H9 (cell line): Measurements from ENCODE around the gene DDX46. TPM values are rescaled to one million over a fixed set of nuclear protein-coding genes. Genes with fewer than 3 reads are reported as not detected.

Source experiments
- DNase-seq: peaks from one replicate; pipeline ENCODE4 v3.0.0-alpha.2; 2017
- H2AFZ ChIP-seq: one replicate; pipeline ENCODE4 v1.6.1; 2013; ENCODE audit warnings: mild to moderate bottlenecking, low read length, control low read depth, moderate library complexity
- H2AK5ac ChIP-seq: 2 replicates; pipeline ENCODE4 v1.6.1; 2013; ENCODE audit warnings: low read length, control low read depth, mixed read lengths; ENCODE audit not compliant: insufficient read length
- H2BK120ac ChIP-seq: one replicate; pipeline ENCODE4 v1.6.1; 2013; ENCODE audit warnings: low read depth, mild to moderate bottlenecking, low read length, control low read depth, inconsistent platforms; ENCODE audit not compliant: poor library complexity, severe bottlenecking
- H2BK12ac ChIP-seq: 2 replicates; pipeline ENCODE4 v1.6.1; 2013; ENCODE audit warnings: low read length, control low read depth, mixed read lengths, low read depth; ENCODE audit not compliant: insufficient read length
- H2BK15ac ChIP-seq: 2 replicates; pipeline ENCODE4 v1.6.1; 2013; ENCODE audit warnings: low read depth, low read length, control low read depth
- H2BK20ac ChIP-seq: one replicate; pipeline ENCODE4 v1.6.1; 2013; ENCODE audit warnings: low read depth, mild to moderate bottlenecking, low read length, control low read depth, inconsistent platforms; ENCODE audit not compliant: poor library complexity, severe bottlenecking
- H2BK5ac ChIP-seq: 2 replicates; pipeline ENCODE4 v1.6.1; 2013; ENCODE audit warnings: low read length, control low read depth, mixed read lengths; ENCODE audit not compliant: insufficient read length
- H3K14ac ChIP-seq: 2 replicates; pipeline ENCODE4 v1.6.1; 2013; ENCODE audit warnings: low read length, control low read depth; ENCODE audit not compliant: insufficient read depth
- H3K18ac ChIP-seq: 2 replicates; pipeline ENCODE4 v1.6.1; 2013; ENCODE audit warnings: low read depth, mild to moderate bottlenecking, mixed read lengths, low read length, control low read depth; ENCODE audit not compliant: insufficient read length
- H3K23ac ChIP-seq: 2 replicates; pipeline ENCODE4 v1.6.1; 2013; ENCODE audit warnings: low read length, control low read depth, mixed read lengths, low read depth; ENCODE audit not compliant: insufficient read length
- H3K23me2 ChIP-seq: 2 replicates; pipeline ENCODE4 v1.6.1; 2013; ENCODE audit warnings: low read depth, mild to moderate bottlenecking, mixed read lengths, low read length, control low read depth; ENCODE audit not compliant: insufficient read length, poor library complexity, severe bottlenecking
- H3K27ac ChIP-seq: 2 replicates; pipeline ENCODE4 v1.5.1; 2013; ENCODE audit warnings: low read length, control low read depth, mixed read lengths, low read depth; ENCODE audit not compliant: insufficient read length
- H3K27me3 ChIP-seq: 2 replicates; pipeline ENCODE4 v1.6.1; 2013; ENCODE audit warnings: low read length, control low read depth, inconsistent platforms; ENCODE audit not compliant: insufficient read depth
- H3K4ac ChIP-seq: 2 replicates; pipeline ENCODE4 v1.6.1; 2013; ENCODE audit warnings: low read depth, mild to moderate bottlenecking, control low read depth, inconsistent platforms, low read length, moderate library complexity
- H3K4me1 ChIP-seq: 2 replicates; pipeline ENCODE4 v1.6.1; 2013; ENCODE audit warnings: low read length, control low read depth, inconsistent platforms; ENCODE audit not compliant: insufficient read depth
- H3K4me2 ChIP-seq: 2 replicates; pipeline ENCODE4 v1.6.1; 2013; ENCODE audit warnings: low read length, control low read depth, mixed read lengths; ENCODE audit not compliant: insufficient read length, insufficient read depth
- H3K56ac ChIP-seq: 2 replicates; pipeline ENCODE4 v1.6.1; 2013; ENCODE audit warnings: low read depth, mild to moderate bottlenecking, mixed read lengths, low read length, control low read depth; ENCODE audit not compliant: insufficient read length
- H3K79me1 ChIP-seq: 2 replicates; pipeline ENCODE4 v1.6.1; 2013; ENCODE audit warnings: low read depth, mild to moderate bottlenecking, moderate library complexity, low read length, control low read depth, inconsistent platforms; ENCODE audit not compliant: insufficient read depth, poor library complexity, severe bottlenecking
- H3K79me2 ChIP-seq: 2 replicates; pipeline ENCODE4 v1.6.1; 2013; ENCODE audit warnings: low read length, control low read depth, inconsistent platforms; ENCODE audit not compliant: insufficient read depth
- H3K9ac ChIP-seq: 2 replicates; pipeline ENCODE4 v1.6.1; 2013; ENCODE audit warnings: low read length, control low read depth, mixed read lengths; ENCODE audit not compliant: insufficient read length; ENCODE audit errors: extremely low read depth
- H3K9me3 ChIP-seq: one replicate; pipeline ENCODE4 v1.6.1; 2013; ENCODE audit warnings: low read depth, low read length, inconsistent platforms; ENCODE audit not compliant: control insufficient read depth
- H3T11ph ChIP-seq: one replicate; pipeline ENCODE4 v1.6.1; 2013; ENCODE audit warnings: mild to moderate bottlenecking, low read length, control low read depth, inconsistent platforms
- H4K20me1 ChIP-seq: one replicate; pipeline ENCODE4 v1.6.1; 2013; ENCODE audit not compliant: control insufficient read depth, insufficient read length, insufficient read depth
- H4K5ac ChIP-seq: 2 replicates; pipeline ENCODE4 v1.6.1; 2013; ENCODE audit warnings: low read depth, mild to moderate bottlenecking, mixed read lengths, low read length, control low read depth; ENCODE audit not compliant: insufficient read length
- H4K8ac ChIP-seq: replicated peaks from 2 replicates; pipeline ENCODE4 v1.6.1; 2013; ENCODE audit warnings: low read length, control low read depth, mixed read lengths, low read depth; ENCODE audit not compliant: insufficient read length
- H4K91ac ChIP-seq: 2 replicates; pipeline ENCODE4 v1.6.1; 2013; ENCODE audit warnings: low read depth, mild to moderate bottlenecking, moderate library complexity, mixed read lengths, low read length, control low read depth; ENCODE audit not compliant: insufficient read length
- H3K27ac Mint-ChIP-seq, 3 experiments: 2 replicates in 2 of 3; 3 replicates in 1 of 3; pipeline ENCODE4 v1.8.0; 2020 to 2021; ENCODE audit warnings: mixed read lengths in 3 of 3, mild to moderate bottlenecking in 1 of 3, moderate library complexity in 1 of 3
- H3K27me3 Mint-ChIP-seq: 2 replicates; pipeline ENCODE4 v1.8.0; 2021; ENCODE audit warnings: low read depth, mild to moderate bottlenecking, moderate library complexity, mixed read lengths
- H3K36me3 Mint-ChIP-seq, 3 experiments: 2 replicates in 2 of 3; 3 replicates in 1 of 3; pipeline ENCODE4 v1.8.0; 2020 to 2021; ENCODE audit warnings: low read depth in 3 of 3, mixed read lengths in 3 of 3; ENCODE audit not compliant: insufficient read depth in 1 of 3
- H3K4me1 Mint-ChIP-seq, 2 experiments: 2 replicates each; pipeline ENCODE4 v1.8.0; 2020; ENCODE audit warnings: mixed read lengths in 2 of 2
- H3K4me3 Mint-ChIP-seq, 2 experiments: 2 replicates in 1 of 2; 3 replicates in 1 of 2; pipeline ENCODE4 v1.8.0; 2020 to 2021; ENCODE audit warnings: mild to moderate bottlenecking in 2 of 2, mixed read lengths in 2 of 2, moderate library complexity in 1 of 2
- H3K9me3 Mint-ChIP-seq, 2 experiments: 2 replicates in 1 of 2; 3 replicates in 1 of 2; pipeline ENCODE4 v1.8.0; 2020; ENCODE audit warnings: mild to moderate bottlenecking in 2 of 2, mixed read lengths in 2 of 2, moderate library complexity in 1 of 2
- WGBS: extraction: QIAGEN DNeasy Blood & Tissue Kit; methylation state at CpG from one replicate; pipeline ENCODE4 v1.1.7; 2013; ENCODE audit warnings: missing lambda C conversion rate, low lambda C conversion rate, mixed read lengths; ENCODE audit not compliant: insufficient read length; ENCODE audit errors: extremely low coverage; 5-methylcytosine and 5-hydroxymethylcytosine counted together
- total RNA-seq: library from RNA; stranded (reverse); gene quantifications from 2 replicates; pipeline ENCODE4 v1.2.1, GENCODE V29; 2021
- TF ChIP-seq, protein P1 (sequence below): fragments of 200-600 bp; sonication (generic); conservative IDR thresholded peaks from 3 replicates; pipeline ENCODE4 v1.8.0; 2021; ENCODE audit warnings: antibody characterized with exemption, mild to moderate bottlenecking

Gene DDX46
- total RNA-seq, 1 experiment from 2014 or later: 90.3 TPM

DNA sequence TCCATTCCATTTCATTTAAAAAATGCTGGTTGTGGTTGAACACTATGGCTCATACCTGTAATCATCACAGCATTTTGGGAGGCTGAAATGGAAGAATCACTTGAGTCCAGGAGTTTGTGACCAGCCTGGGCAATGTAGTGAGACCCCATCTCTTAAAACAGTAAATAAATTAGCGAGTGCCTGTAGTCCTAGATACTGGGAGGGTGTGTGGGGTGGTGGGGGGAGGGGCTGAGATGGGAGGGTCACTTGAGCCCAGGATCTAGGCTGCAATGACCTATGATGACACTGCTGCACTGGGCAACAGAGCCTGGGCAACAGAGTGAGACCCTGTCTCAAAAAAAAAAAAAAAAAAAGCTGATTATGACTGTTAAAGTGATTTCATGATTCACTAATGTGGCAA lies 29.1 kb downstream of the DDX46 start:
- no peak for DNase-seq
- Histone ChIP-seq H3K23me2 (no peaks in the 10 kb centered on the region), H3K27me3 (no peaks in the 10 kb centered on the region), H4K5ac (no peak overlapping the region), H3K9ac (no peak overlapping the region), H3K4ac (no peak overlapping the region), H3K23ac (no peak overlapping the region), H2BK15ac (no peak overlapping the region), H2BK120ac (no peak overlapping the region), H4K8ac (no peak overlapping the region), H2AK5ac (no peak overlapping the region), H2BK20ac (no peak overlapping the region), H3K9me3 (no peaks in the 10 kb centered on the region), H3K4me1 (no peaks in the 10 kb centered on the region), H4K91ac (no peak overlapping the region), H3K79me1 (no peaks in the 10 kb centered on the region), H3K79me2 (no peaks in the 10 kb centered on the region), H2AFZ (no peak overlapping the region), H4K20me1 (no peaks in the 10 kb centered on the region), H3K18ac (no peak overlapping the region), H3K56ac (no peak overlapping the region), H3T11ph (no peak overlapping the region), H2BK12ac (no peak overlapping the region), H3K27ac (no peak overlapping the region), H2BK5ac (no peak overlapping the region), H3K14ac (no peak overlapping the region), H3K4me2 (no peak overlapping the region)
- H3K27ac Mint-ChIP-seq: no peak overlapping the region
- TF ChIP-seq, protein P1, sequence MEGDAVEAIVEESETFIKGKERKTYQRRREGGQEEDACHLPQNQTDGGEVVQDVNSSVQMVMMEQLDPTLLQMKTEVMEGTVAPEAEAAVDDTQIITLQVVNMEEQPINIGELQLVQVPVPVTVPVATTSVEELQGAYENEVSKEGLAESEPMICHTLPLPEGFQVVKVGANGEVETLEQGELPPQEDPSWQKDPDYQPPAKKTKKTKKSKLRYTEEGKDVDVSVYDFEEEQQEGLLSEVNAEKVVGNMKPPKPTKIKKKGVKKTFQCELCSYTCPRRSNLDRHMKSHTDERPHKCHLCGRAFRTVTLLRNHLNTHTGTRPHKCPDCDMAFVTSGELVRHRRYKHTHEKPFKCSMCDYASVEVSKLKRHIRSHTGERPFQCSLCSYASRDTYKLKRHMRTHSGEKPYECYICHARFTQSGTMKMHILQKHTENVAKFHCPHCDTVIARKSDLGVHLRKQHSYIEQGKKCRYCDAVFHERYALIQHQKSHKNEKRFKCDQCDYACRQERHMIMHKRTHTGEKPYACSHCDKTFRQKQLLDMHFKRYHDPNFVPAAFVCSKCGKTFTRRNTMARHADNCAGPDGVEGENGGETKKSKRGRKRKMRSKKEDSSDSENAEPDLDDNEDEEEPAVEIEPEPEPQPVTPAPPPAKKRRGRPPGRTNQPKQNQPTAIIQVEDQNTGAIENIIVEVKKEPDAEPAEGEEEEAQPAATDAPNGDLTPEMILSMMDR: no peak
- WGBS: no CpG with 5 or more reads among the region's 1 CpG
- no peak overlapping the region for H3K4me3 Mint-ChIP-seq
- H3K4me1 Mint-ChIP-seq: peaks cover 16% of the 10 kb centered on the region in 2 experiments
- no peaks in the 10 kb centered on the region for H3K9me3 Mint-ChIP-seq
- no peaks in the 10 kb centered on the region for H3K27me3 Mint-ChIP-seq
- H3K36me3 Mint-ChIP-seq: peaks cover 47 to 95% (median 89%) of the 10 kb centered on the region in 3 experiments; a peak in 6 of 7 replicates
